ENCODE data around the gene JAGN1.
"Not testable (repeated sequence)": the region's sequence is repeated elsewhere in the genome, so short reads cannot be mapped to it uniquely, and the experiment has no call there.

JAGN1 gene

GRCh38 chr3:9861626-9862130, 28.7 kb upstream of the JAGN1 start:
- DNase-seq (ENCODE audit: low read depth, low spot score) = no peak
- no peak for TF ChIP-seq CTCF (IDR thresholded peaks at IDR 0.05; ENCODE audit: low read depth, low read length)
- in situ Hi-C loops (cut with HindIII; ENCODE audit: low sequenced_read_pairs) = no loop called here
- H3K4me3 ChIP-seq (ENCODE audit: low read depth, low read length) = no peak overlapping the region

GRCh38 chr3:9862391-9863057, 27.9 kb upstream of the JAGN1 start:
- in situ Hi-C loops (cut with HindIII; ENCODE audit: low sequenced_read_pairs) = no loop called here
- TF ChIP-seq CTCF (IDR thresholded peaks at IDR 0.05; ENCODE audit: low read depth, low read length) = peak; percentile 29
- no peak overlapping the region for H3K4me3 ChIP-seq (ENCODE audit: low read depth, low read length)
- peak; percentile 18 for DNase-seq (ENCODE audit: low read depth, low spot score)

- no peak for TF ChIP-seq CTCF (IDR thresholded peaks at IDR 0.05; ENCODE audit: low read depth, low read length)
- no peak overlapping the region for H3K4me3 ChIP-seq (ENCODE audit: low read depth, low read length)
- in situ Hi-C loops (cut with HindIII; ENCODE audit: low sequenced_read_pairs) = no loop called here
Observed at GRCh38 chr3:9863058-9863772, 27.2 kb upstream of the JAGN1 start.

GRCh38 chr3:9864200-9864927, 26.0 kb upstream of the JAGN1 start:
- no peak overlapping the region for H3K4me3 ChIP-seq (ENCODE audit: low read depth, low read length)
- TF ChIP-seq CTCF (IDR thresholded peaks at IDR 0.05; ENCODE audit: low read depth, low read length) = no peak
- DNase-seq (ENCODE audit: low read depth, low spot score) = peak; percentile 88
- in situ Hi-C loops (cut with HindIII; ENCODE audit: low sequenced_read_pairs) = no loop called here

More at GRCh38 chr3:9863058-9863772, 27.2 kb upstream of the JAGN1 start:
- no peak for DNase-seq (ENCODE audit: low read depth, low spot score)

- in situ Hi-C loops (cut with HindIII; ENCODE audit: low sequenced_read_pairs); DNase-seq (ENCODE audit: low read depth, low spot score); H3K4me3 ChIP-seq (ENCODE audit: low read depth, low read length): not testable (repeated sequence)
Observed at GRCh38 chr3:9865125-9865637, 25.2 kb upstream of the JAGN1 start.

- no peak for DNase-seq (ENCODE audit: low read depth, low spot score)
- no peak for TF ChIP-seq CTCF (IDR thresholded peaks at IDR 0.05; ENCODE audit: low read depth, low read length)
- in situ Hi-C loops (cut with HindIII; ENCODE audit: low sequenced_read_pairs) = no loop called here
- H3K4me3 ChIP-seq (ENCODE audit: low read depth, low read length) = no peak overlapping the region
Observed at GRCh38 chr3:9866639-9867038, 23.8 kb upstream of the JAGN1 start.

All from astrocyte of the spinal cord (primary cell).